Vagina (tissue), 2 donors: ENCODE measurements around the gene ZNF644.

Experiments
- POLR2A ChIP-seq, 2 donors: fragments of 450-650 bp; IDR thresholded peaks; one replicate each; pipeline ENCODE4 v1.6.1; 2017; ENCODE audit warnings: antibody characterized with exemption in 2 of 2, mild to moderate bottlenecking in 2 of 2, moderate library complexity in 2 of 2
- POLR2AphosphoS5 ChIP-seq, 2 donors: sonication (generic); formaldehyde crosslinking; IDR thresholded peaks; one replicate each; pipeline ENCODE4 v1.9.0; 2017; ENCODE audit warnings: antibody characterized with exemption in 2 of 2, mild to moderate bottlenecking in 2 of 2, low read depth in 1 of 2; ENCODE audit not compliant: insufficient read depth in 1 of 2

- TF ChIP-seq POLR2AphosphoS5 (IDR thresholded peaks at IDR 0.05; ENCODE audit: insufficient read depth in 1 of 2, low read depth in 1 of 2) (no peak), POLR2A (IDR thresholded peaks at IDR 0.05) (no peak)
Measured at GRCh38 chr1:91015794-91016550, 5.9 kb downstream of the ZNF644 start.
